Measurements from ENCODE around the gene NOG. TPM values are rescaled to one million over a fixed set of nuclear protein-coding genes. Genes with fewer than 3 reads are reported as not detected.

NOG gene

Small RNA genes lying within 50 kb of the gene (small RNA-seq; reads per million reads assigned to genes)
- not detected for gene RPL39P33 (ENCODE audit: insufficient read depth)

Data from mesendoderm (in vitro differentiated cells).